Endodermal cell (in vitro differentiated cells): ENCODE results near the gene ACHE. TPM values are rescaled to one million over a fixed set of nuclear protein-coding genes. Genes with fewer than 3 reads are reported as not detected.

Experiments
- DNase-seq: peaks from one replicate; pipeline ENCODE4 v3.0.0-alpha.2; 2017
- H3K27ac ChIP-seq: 2 replicates; pipeline ENCODE4 v1.5.1; 2013; ENCODE audit warnings: mild to moderate bottlenecking, low read depth, low read length, moderate library complexity
- H3K27me3 ChIP-seq: 2 replicates; pipeline ENCODE4 v1.6.1; 2013; ENCODE audit warnings: mild to moderate bottlenecking, low read length, moderate library complexity; ENCODE audit not compliant: insufficient read depth, control insufficient read depth, poor library complexity, severe bottlenecking
- H3K36me3 ChIP-seq: 2 replicates; pipeline ENCODE4 v1.7.0; 2013; ENCODE audit warnings: mild to moderate bottlenecking, low read length, moderate library complexity; ENCODE audit not compliant: control insufficient read depth, insufficient read depth
- H3K4me1 ChIP-seq: one replicate; pipeline ENCODE4 v1.7.0; 2013; ENCODE audit warnings: low read length; ENCODE audit not compliant: control insufficient read depth, insufficient read depth
- H3K4me3 ChIP-seq: 2 replicates; pipeline ENCODE4 v1.5.1; 2013; ENCODE audit warnings: mild to moderate bottlenecking, low read length, moderate library complexity
- H3K9ac ChIP-seq: 2 replicates; pipeline ENCODE4 v1.6.1; 2013; ENCODE audit warnings: mild to moderate bottlenecking, low read length, moderate library complexity; ENCODE audit not compliant: poor library complexity, severe bottlenecking; ENCODE audit errors: extremely low read depth
- H3K9me3 ChIP-seq: 2 replicates; pipeline ENCODE4 v1.6.1; 2013; ENCODE audit warnings: mild to moderate bottlenecking, low read length, moderate library complexity; ENCODE audit not compliant: control insufficient read depth
- H3K27ac Mint-ChIP-seq: 2 replicates; pipeline ENCODE4 v1.8.0; 2020; ENCODE audit warnings: mixed read lengths
- H3K27me3 Mint-ChIP-seq: 2 replicates; pipeline ENCODE4 v1.8.0; 2021; ENCODE audit warnings: mild to moderate bottlenecking, mixed read lengths; ENCODE audit not compliant: insufficient read depth
- H3K36me3 Mint-ChIP-seq: 2 replicates; pipeline ENCODE4 v1.8.0; 2020; ENCODE audit warnings: low read depth, mixed read lengths
- H3K4me1 Mint-ChIP-seq: 2 replicates; pipeline ENCODE4 v1.8.0; 2020; ENCODE audit warnings: mixed read lengths
- H3K4me3 Mint-ChIP-seq: 2 replicates; pipeline ENCODE4 v1.8.0; 2020; ENCODE audit warnings: mild to moderate bottlenecking, moderate library complexity, mixed read lengths
- H3K9me3 Mint-ChIP-seq: 2 replicates; pipeline ENCODE4 v1.8.0; 2020; ENCODE audit warnings: mild to moderate bottlenecking, mixed read lengths
- WGBS, 2 experiments: methylation state at CpG; one replicate each; pipeline versions ENCODE4 v1.1.5 to v1.1.7; 2013; ENCODE audit warnings: missing lambda C conversion rate in 2 of 2, mixed read lengths in 1 of 2; ENCODE audit not compliant: insufficient coverage in 1 of 2, insufficient read length in 1 of 2; 5-methylcytosine and 5-hydroxymethylcytosine counted together
- total RNA-seq, 2 donors: library from RNA; stranded (reverse); fragmentation: NEBNext Ultra II Directional in 1 of 2; extraction: Animal tissue kit (Norgen Biotek cat#: 25700) in 1 of 2; gene quantifications; 2 replicates in 1 of 2; 3 replicates in 1 of 2; pipeline ENCODE4 v1.2.1, GENCODE V29; 2021
- TF ChIP-seq, protein P1 (sequence below): fragments of 200-600 bp; sonication (generic); conservative IDR thresholded peaks from 2 replicates; pipeline ENCODE4 v1.5.0; 2021; ENCODE audit warnings: antibody characterized with exemption, mild to moderate bottlenecking

The ACHE gene
- total RNA-seq, 2 donors from 2014 or later: 2.6 to 13.7 TPM

DNA sequence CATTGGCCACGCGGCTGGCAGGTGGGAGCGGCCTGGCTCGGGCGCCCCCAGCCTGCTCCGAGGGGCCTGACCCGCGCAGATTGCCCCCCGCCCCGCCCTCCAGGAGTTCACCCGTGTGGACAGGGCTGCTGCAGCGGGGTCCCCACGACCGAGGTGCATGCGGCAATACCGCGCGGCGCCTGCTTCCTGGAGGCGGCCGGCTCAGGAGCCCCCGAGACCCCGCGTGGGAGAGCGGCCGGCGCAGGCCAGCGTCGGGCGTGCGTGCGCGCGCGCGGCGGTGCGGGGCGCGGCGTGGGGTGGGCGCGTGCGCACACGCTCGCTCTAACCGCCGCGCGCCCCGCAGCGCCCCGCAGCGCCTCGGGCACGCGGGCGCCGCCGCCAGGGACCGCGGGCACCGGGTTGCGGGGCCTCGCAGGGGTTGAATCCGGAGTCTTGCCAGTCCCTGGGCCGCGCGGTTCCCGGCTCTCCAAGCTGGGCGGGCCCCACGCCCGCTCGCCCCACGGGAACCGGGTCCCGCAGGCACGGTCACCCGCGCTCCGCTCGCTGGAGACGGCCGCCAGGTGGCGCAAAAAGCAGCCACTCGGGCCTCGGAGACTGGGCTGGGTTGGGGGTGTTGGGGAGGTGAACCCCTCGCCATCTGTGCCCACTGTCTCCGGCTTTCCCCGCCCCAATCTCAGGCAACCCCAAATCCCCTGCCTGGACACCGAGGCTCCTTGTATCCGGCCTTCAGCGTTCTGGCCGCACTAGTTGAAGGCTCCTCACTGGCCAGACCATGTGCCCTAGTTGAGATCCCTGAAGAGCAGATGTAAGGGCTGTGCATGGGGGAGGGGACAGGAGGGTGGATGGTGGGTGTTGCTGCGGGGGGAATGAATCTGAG, 1.3 kb upstream of the ACHE start:
- peak; percentile 85 for DNase-seq
- Mint-ChIP-seq H3K9me3 (no peaks in the 10 kb centered on the region), H3K27me3 (peaks cover 9% of the 10 kb centered on the region), H3K27ac (no peak overlapping the region), H3K4me3 (peak overlapping the region; percentile 56), H3K36me3 (peaks cover 2% of the 10 kb centered on the region), H3K4me1 (peaks cover 6% of the 10 kb centered on the region)
- Histone ChIP-seq H3K36me3 (no peaks in the 10 kb centered on the region), H3K27me3 (peaks cover 9% of the 10 kb centered on the region), H3K27ac (no peak overlapping the region), H3K4me3 (peak overlapping the region; percentile 68), H3K9ac (no peak overlapping the region), H3K4me1 (no peaks in the 10 kb centered on the region), H3K9me3 (no peaks in the 10 kb centered on the region)
- WGBS, 2 experiments: 1 to 2% methylated on average over 23 to 95 of the region's 95 CpGs
- TF ChIP-seq, protein P1, sequence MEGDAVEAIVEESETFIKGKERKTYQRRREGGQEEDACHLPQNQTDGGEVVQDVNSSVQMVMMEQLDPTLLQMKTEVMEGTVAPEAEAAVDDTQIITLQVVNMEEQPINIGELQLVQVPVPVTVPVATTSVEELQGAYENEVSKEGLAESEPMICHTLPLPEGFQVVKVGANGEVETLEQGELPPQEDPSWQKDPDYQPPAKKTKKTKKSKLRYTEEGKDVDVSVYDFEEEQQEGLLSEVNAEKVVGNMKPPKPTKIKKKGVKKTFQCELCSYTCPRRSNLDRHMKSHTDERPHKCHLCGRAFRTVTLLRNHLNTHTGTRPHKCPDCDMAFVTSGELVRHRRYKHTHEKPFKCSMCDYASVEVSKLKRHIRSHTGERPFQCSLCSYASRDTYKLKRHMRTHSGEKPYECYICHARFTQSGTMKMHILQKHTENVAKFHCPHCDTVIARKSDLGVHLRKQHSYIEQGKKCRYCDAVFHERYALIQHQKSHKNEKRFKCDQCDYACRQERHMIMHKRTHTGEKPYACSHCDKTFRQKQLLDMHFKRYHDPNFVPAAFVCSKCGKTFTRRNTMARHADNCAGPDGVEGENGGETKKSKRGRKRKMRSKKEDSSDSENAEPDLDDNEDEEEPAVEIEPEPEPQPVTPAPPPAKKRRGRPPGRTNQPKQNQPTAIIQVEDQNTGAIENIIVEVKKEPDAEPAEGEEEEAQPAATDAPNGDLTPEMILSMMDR: peak; percentile 95

DNA sequence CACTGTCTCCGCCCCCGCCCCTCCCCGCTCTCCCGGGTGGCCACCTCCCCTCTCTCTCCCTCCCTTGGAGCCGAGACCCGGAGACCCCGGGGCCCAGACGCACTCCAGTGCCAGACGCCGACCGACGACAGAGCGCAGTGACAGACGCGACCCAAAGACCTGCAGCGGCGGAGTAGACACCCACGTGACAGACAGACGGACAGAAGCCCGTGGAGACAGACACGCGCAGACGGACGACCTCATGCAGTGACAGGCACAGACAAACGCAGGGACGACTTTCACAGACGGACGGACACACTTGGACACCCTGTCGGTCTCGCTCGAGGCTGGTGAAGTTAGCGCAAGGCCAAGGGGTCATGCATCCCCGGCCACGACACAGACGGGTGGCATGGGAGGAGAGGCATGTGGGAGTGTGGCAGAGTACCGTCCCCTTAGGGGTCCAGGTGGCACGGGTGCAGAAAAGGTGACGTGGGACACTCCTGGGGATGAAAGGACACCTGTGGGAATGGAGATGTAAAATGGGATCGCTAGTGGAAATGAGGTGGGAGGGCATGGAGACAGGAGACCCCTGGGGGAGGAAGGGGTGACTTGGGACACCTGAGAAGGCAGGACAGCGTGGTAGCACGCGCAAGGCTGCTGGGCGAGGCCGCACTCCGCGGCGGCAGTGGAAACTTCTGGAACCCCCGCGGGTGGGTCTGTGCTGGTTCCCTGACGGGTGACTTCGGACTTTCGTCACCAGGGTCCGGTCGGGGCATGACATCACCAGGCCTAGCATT, 456 bp upstream of the ACHE start:
- Mint-ChIP-seq H3K9me3 (no peaks in the 10 kb centered on the region), H3K27me3 (peaks cover 9% of the 10 kb centered on the region), H3K4me1 (peaks cover 10% of the 10 kb centered on the region), H3K27ac (peak overlapping the region; percentile 54), H3K36me3 (peaks cover 2% of the 10 kb centered on the region), H3K4me3 (peak overlapping the region; percentile 56)
- peak overlapping the region; percentile 68 for H3K4me3 ChIP-seq
- peak; percentile 92 for DNase-seq
- peaks cover 9% of the 10 kb centered on the region for H3K27me3 ChIP-seq
- H3K9me3 ChIP-seq: no peaks in the 10 kb centered on the region
- no peak overlapping the region for H3K9ac ChIP-seq
- TF ChIP-seq, protein P1: no peak
- no peaks in the 10 kb centered on the region for H3K4me1 ChIP-seq
- 6 to 7% methylated on average over 42 to 52 of the region's 54 CpGs for WGBS, 2 experiments
- no peaks in the 10 kb centered on the region for H3K36me3 ChIP-seq
- no peak overlapping the region for H3K27ac ChIP-seq

DNA sequence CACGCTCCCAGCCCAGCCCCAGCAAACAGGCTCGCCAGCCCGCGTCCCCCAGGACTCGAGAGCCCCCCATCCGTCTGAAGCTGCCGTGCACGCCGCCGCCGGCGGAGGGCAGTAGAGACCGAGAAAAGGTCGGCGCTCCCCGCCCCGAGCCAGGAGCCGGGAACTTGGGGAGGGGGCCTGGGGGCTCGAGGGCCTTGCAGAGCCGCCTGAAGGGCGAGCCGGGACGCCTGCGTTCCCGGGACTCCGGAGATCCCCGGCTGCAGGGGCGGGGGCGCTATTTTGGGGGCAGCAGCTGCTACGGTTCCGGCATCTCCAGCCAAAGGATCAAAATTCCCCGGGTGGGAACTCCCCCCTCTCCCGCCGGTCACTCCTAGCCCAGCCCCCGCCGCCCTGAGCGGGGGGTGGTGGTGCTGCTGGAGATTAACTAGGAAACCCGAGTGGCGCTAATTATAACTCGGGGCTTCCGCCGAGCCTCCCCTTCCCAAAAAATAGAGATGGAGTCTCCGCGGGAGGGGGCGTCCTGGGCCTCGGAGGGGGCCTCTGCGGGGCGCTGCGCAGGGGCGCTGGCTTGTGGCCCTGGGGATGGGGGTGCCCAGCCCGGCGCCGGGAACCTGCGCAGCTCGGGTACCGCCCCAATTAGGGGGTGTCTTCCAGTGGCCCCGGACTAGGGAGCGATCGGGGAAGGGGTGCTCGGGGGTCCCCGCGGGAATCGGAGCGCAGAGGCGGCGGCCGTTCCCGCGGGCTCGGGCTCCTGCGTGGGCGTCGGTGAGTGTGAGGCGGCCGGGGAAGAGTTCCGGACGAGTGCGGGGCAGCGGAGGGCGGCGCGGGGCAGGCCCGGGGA, 608 bp downstream of the ACHE start:
- TF ChIP-seq, protein P1: peak; percentile 96
- H3K27me3 Mint-ChIP-seq: peaks cover 9% of the 10 kb centered on the region
- Histone ChIP-seq H3K9ac (no peak overlapping the region), H3K27me3 (peaks cover 9% of the 10 kb centered on the region), H3K36me3 (no peaks in the 10 kb centered on the region), H3K4me3 (peak overlapping the region; percentile 73), H3K9me3 (no peaks in the 10 kb centered on the region), H3K27ac (no peak overlapping the region), H3K4me1 (no peaks in the 10 kb centered on the region)
- peak overlapping the region; percentile 56 for H3K4me3 Mint-ChIP-seq
- DNase-seq: peak; percentile 94
- H3K4me1 Mint-ChIP-seq: peaks cover 10% of the 10 kb centered on the region
- H3K9me3 Mint-ChIP-seq: no peaks in the 10 kb centered on the region
- H3K27ac Mint-ChIP-seq: no peak overlapping the region
- 0 to 3% methylated on average over 7 to 83 of the region's 83 CpGs for WGBS, 2 experiments
- peaks cover 2% of the 10 kb centered on the region for H3K36me3 Mint-ChIP-seq
